Activated CD4-positive, alpha-beta T cell treated with anti-CD3 and anti-CD28 coated beads, Interleukin-2, amount 50 U/mL, for 24 hours (primary cell): ENCODE data around the gene HTR3A.
"Not testable (repeated sequence)": the region's sequence is repeated elsewhere in the genome, so short reads cannot be mapped to it uniquely, and the experiment has no call there.

Experiments used
- DNase-seq, 2 donors: peaks; one replicate each; pipeline ENCODE4 v3.0.0-alpha.2; 2020; ENCODE audit warnings: low read depth in 1 of 2, low spot score in 1 of 2

The HTR3A gene

GRCh38 chr11:113974741-113975470 is at the start of gene HTR3A:
Gene HTR3A (plus strand): TSS chr11:113975108. CDS start chr11:113975326, 218 bp downstream.
- DNase-seq = no peak

GRCh38 chr11:113926273-113927197 is 48.4 kb upstream of the HTR3A start:
- no peak for DNase-seq

- no peak for DNase-seq
Measured at GRCh38 chr11:113928311-113928710, 46.6 kb upstream of the HTR3A start.

GRCh38 chr11:113932788-113933187 is 42.1 kb upstream of the HTR3A start:
- no peak for DNase-seq

GRCh38 chr11:113934193-113934592 is 40.7 kb upstream of the HTR3A start:
- not testable (repeated sequence) for DNase-seq

- no peak for DNase-seq
Measured at GRCh38 chr11:113934761-113935160, 40.1 kb upstream of the HTR3A start.

- DNase-seq = no peak
Measured at GRCh38 chr11:113935858-113936257, 39.0 kb upstream of the HTR3A start.

- no peak for DNase-seq
Measured at GRCh38 chr11:113937918-113938317, 37.0 kb upstream of the HTR3A start.

GRCh38 chr11:113942256-113942655 is 32.7 kb upstream of the HTR3A start:
- no peak for DNase-seq

- DNase-seq = not testable (repeated sequence)
Measured at GRCh38 chr11:113946162-113946561, 28.7 kb upstream of the HTR3A start.

GRCh38 chr11:113947994-113948393 is 26.9 kb upstream of the HTR3A start:
- DNase-seq = no peak

GRCh38 chr11:113949891-113950290 is 25.0 kb upstream of the HTR3A start:
- DNase-seq = no peak

GRCh38 chr11:113951537-113951936 is 23.4 kb upstream of the HTR3A start:
- DNase-seq = no peak

- no peak for DNase-seq
Measured at GRCh38 chr11:113952070-113952469, 22.8 kb upstream of the HTR3A start.

GRCh38 chr11:113952588-113952987 is 22.3 kb upstream of the HTR3A start:
- DNase-seq = no peak

- no peak for DNase-seq
Measured at GRCh38 chr11:113954235-113954634, 20.7 kb upstream of the HTR3A start.

GRCh38 chr11:113956986-113957385 is 17.9 kb upstream of the HTR3A start:
- no peak for DNase-seq

GRCh38 chr11:113960702-113961330 is 14.1 kb upstream of the HTR3A start:
- no peak for DNase-seq

- DNase-seq = no peak
Measured at GRCh38 chr11:113967361-113967760, 7.5 kb upstream of the HTR3A start.

- DNase-seq = no peak
Measured at GRCh38 chr11:113971506-113972195, 3.3 kb upstream of the HTR3A start.

GRCh38 chr11:113977071-113977490 is 2.2 kb downstream of the HTR3A start:
- no peak for DNase-seq
